Gastrocnemius medialis (tissue), 4 donors: ENCODE results near the gene PXMP2.
"Not testable (repeated sequence)": the region's sequence is repeated elsewhere in the genome, so short reads cannot be mapped to it uniquely, and the experiment has no call there.

Experiments
- POLR2A ChIP-seq, 2 donors: fragments of 450-650 bp; IDR thresholded peaks; one replicate each; pipeline ENCODE4 v1.6.1; 2017; ENCODE audit warnings: antibody characterized with exemption in 2 of 2, mild to moderate bottlenecking in 2 of 2, moderate library complexity in 2 of 2
- TF ChIP-seq, protein P1 (sequence below), 5 experiments: fragments of 450-650 bp in 3 of 5; fragments of 200-600 bp in 2 of 5; sonication (generic) in 2 of 5; IDR thresholded peaks in 4 of 5; conservative IDR thresholded peaks in 1 of 5; 1 replicate in 4 of 5; 2 replicates in 1 of 5; pipeline ENCODE4 v1.5.1; 2016 to 2019; ENCODE audit warnings: antibody characterized with exemption in 5 of 5, mild to moderate bottlenecking in 3 of 5, moderate library complexity in 3 of 5

- TF ChIP-seq, protein P1, sequence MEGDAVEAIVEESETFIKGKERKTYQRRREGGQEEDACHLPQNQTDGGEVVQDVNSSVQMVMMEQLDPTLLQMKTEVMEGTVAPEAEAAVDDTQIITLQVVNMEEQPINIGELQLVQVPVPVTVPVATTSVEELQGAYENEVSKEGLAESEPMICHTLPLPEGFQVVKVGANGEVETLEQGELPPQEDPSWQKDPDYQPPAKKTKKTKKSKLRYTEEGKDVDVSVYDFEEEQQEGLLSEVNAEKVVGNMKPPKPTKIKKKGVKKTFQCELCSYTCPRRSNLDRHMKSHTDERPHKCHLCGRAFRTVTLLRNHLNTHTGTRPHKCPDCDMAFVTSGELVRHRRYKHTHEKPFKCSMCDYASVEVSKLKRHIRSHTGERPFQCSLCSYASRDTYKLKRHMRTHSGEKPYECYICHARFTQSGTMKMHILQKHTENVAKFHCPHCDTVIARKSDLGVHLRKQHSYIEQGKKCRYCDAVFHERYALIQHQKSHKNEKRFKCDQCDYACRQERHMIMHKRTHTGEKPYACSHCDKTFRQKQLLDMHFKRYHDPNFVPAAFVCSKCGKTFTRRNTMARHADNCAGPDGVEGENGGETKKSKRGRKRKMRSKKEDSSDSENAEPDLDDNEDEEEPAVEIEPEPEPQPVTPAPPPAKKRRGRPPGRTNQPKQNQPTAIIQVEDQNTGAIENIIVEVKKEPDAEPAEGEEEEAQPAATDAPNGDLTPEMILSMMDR (IDR thresholded peaks at IDR 0.05 in 4 of 5, conservative IDR thresholded peaks at IDR 0.05 in 1 of 5), result not testable (repeated sequence)
- not testable (repeated sequence) for TF ChIP-seq POLR2A (IDR thresholded peaks at IDR 0.05)
These were observed 7.5 kb downstream of the PXMP2 start for GRCh38 chr12:132694888-132695287.
